Measurements from ENCODE around the gene LIPJ. TPM values are rescaled to one million over a fixed set of nuclear protein-coding genes. Genes with fewer than 3 reads are reported as not detected.

LIPJ gene
- polyA plus RNA-seq, 1 donor from 2014 or later, result 0.15 TPM

DNA sequence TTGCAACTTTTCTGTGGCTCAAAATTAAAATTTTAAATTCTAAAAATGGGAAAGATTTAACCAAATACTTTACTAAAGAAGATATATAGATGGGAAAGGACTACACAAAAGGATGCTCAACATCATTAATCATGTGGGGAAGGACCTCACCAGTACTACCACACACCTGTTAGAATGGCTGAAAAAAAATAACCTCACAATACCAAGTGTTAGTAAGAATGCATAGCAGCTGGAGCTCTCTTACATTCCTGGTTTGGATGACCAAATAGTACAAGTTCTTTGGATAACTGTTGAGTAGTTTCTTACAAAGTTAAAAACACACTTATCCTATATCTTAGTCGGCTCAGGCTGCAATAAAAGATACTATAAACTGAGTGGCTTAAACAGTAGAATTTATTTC, 33.9 kb downstream of the LIPJ start:
- Histone ChIP-seq H3K79me2 (replicated peaks; ENCODE audit: insufficient read depth, low read length) (no peaks in the 10 kb centered on the region), H3K27ac (ENCODE audit: low read length) (no peak overlapping the region), H3K4me2 (ENCODE audit: low read length) (no peak overlapping the region), H3F3A (ENCODE audit: insufficient read depth, low read length, poor library complexity, severe bottlenecking) (no peaks in the 10 kb centered on the region), H2AFZ (ENCODE audit: low read depth, low read length) (no peak overlapping the region), H3K9me3 (ENCODE audit: low read length) (no peaks in the 10 kb centered on the region), H3K9me2 (ENCODE audit: insufficient read depth, low read length) (no peaks in the 10 kb centered on the region), H4K20me1 (ENCODE audit: insufficient read depth) (no peaks in the 10 kb centered on the region), H3K36me3 (ENCODE audit: insufficient read depth, low read length) (no peaks in the 10 kb centered on the region), H3K9ac (ENCODE audit: low read length) (no peak overlapping the region), H3K4me3 (ENCODE audit: low read length) (no peak overlapping the region), H3K27me3 (ENCODE audit: insufficient read depth, low read depth, low read length) (no peaks in the 10 kb centered on the region)
- TF ChIP-seq POLR2AphosphoS5 (IDR thresholded peaks at IDR 0.05) (no peak), SMC3 (conservative IDR thresholded peaks at IDR 0.05; ENCODE audit: poor library complexity) (no peak), EZH2 (IDR thresholded peaks at IDR 0.05; ENCODE audit: borderline replicate concordance, insufficient read depth, low read length, poor library complexity, severe bottlenecking) (no peak), TAF1 (IDR thresholded peaks at IDR 0.05; ENCODE audit: low read depth) (no peak), RAD21 (conservative IDR thresholded peaks at IDR 0.05) (no peak), EP300 (conservative IDR thresholded peaks at IDR 0.05; ENCODE audit: poor library complexity, severe bottlenecking) (no peak), MXI1 (conservative IDR thresholded peaks at IDR 0.05; ENCODE audit: poor library complexity, severe bottlenecking) (no peak)
- TF ChIP-seq, protein P1, sequence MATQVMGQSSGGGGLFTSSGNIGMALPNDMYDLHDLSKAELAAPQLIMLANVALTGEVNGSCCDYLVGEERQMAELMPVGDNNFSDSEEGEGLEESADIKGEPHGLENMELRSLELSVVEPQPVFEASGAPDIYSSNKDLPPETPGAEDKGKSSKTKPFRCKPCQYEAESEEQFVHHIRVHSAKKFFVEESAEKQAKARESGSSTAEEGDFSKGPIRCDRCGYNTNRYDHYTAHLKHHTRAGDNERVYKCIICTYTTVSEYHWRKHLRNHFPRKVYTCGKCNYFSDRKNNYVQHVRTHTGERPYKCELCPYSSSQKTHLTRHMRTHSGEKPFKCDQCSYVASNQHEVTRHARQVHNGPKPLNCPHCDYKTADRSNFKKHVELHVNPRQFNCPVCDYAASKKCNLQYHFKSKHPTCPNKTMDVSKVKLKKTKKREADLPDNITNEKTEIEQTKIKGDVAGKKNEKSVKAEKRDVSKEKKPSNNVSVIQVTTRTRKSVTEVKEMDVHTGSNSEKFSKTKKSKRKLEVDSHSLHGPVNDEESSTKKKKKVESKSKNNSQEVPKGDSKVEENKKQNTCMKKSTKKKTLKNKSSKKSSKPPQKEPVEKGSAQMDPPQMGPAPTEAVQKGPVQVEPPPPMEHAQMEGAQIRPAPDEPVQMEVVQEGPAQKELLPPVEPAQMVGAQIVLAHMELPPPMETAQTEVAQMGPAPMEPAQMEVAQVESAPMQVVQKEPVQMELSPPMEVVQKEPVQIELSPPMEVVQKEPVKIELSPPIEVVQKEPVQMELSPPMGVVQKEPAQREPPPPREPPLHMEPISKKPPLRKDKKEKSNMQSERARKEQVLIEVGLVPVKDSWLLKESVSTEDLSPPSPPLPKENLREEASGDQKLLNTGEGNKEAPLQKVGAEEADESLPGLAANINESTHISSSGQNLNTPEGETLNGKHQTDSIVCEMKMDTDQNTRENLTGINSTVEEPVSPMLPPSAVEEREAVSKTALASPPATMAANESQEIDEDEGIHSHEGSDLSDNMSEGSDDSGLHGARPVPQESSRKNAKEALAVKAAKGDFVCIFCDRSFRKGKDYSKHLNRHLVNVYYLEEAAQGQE (IDR thresholded peaks at IDR 0.05; ENCODE audit: borderline replicate concordance), result no peak
- TF ChIP-seq, protein P2, sequence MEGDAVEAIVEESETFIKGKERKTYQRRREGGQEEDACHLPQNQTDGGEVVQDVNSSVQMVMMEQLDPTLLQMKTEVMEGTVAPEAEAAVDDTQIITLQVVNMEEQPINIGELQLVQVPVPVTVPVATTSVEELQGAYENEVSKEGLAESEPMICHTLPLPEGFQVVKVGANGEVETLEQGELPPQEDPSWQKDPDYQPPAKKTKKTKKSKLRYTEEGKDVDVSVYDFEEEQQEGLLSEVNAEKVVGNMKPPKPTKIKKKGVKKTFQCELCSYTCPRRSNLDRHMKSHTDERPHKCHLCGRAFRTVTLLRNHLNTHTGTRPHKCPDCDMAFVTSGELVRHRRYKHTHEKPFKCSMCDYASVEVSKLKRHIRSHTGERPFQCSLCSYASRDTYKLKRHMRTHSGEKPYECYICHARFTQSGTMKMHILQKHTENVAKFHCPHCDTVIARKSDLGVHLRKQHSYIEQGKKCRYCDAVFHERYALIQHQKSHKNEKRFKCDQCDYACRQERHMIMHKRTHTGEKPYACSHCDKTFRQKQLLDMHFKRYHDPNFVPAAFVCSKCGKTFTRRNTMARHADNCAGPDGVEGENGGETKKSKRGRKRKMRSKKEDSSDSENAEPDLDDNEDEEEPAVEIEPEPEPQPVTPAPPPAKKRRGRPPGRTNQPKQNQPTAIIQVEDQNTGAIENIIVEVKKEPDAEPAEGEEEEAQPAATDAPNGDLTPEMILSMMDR (IDR thresholded peaks at IDR 0.05; ENCODE audit: poor library complexity, severe bottlenecking), result no peak

DNA sequence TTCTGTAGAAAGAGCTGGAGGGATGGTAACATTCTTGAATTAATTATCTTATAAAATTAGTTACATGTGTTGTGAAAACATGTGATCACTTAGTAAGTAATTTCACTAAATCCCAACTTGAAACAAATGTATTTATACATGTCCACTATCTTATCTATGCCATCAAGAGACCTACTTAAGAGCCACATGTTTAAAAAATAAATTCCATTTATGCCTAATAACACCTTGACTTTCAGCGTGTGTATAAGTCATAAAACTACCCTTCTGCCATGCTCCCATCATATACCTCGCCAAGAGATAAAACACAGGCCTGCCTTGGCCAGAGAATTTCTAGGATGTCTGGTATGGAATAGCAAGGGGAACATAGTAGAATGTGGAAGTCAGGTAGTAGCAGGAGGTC, 37.3 kb downstream of the LIPJ start:
- no peaks in the 10 kb centered on the region for H3K9me2 ChIP-seq (ENCODE audit: insufficient read depth, low read length)
- TF ChIP-seq TAF1 (IDR thresholded peaks at IDR 0.05; ENCODE audit: low read depth) (no peak), SMC3 (conservative IDR thresholded peaks at IDR 0.05; ENCODE audit: poor library complexity) (no peak), POLR2AphosphoS5 (IDR thresholded peaks at IDR 0.05) (no peak), MXI1 (conservative IDR thresholded peaks at IDR 0.05; ENCODE audit: poor library complexity, severe bottlenecking) (no peak), EZH2 (IDR thresholded peaks at IDR 0.05; ENCODE audit: borderline replicate concordance, insufficient read depth, low read length, poor library complexity, severe bottlenecking) (no peak), EP300 (conservative IDR thresholded peaks at IDR 0.05; ENCODE audit: poor library complexity, severe bottlenecking) (no peak), RAD21 (conservative IDR thresholded peaks at IDR 0.05) (no peak)
- TF ChIP-seq, protein P1 (IDR thresholded peaks at IDR 0.05; ENCODE audit: borderline replicate concordance), result no peak
- TF ChIP-seq, protein P2 (IDR thresholded peaks at IDR 0.05; ENCODE audit: poor library complexity, severe bottlenecking), result no peak
- H3K27me3 ChIP-seq (ENCODE audit: insufficient read depth, low read depth, low read length), result no peaks in the 10 kb centered on the region
- no peak overlapping the region for H3K4me3 ChIP-seq (ENCODE audit: low read length)
- no peak overlapping the region for H3K9ac ChIP-seq (ENCODE audit: low read length)
- H2AFZ ChIP-seq (ENCODE audit: low read depth, low read length), result no peak overlapping the region
- no peaks in the 10 kb centered on the region for H3F3A ChIP-seq (ENCODE audit: insufficient read depth, low read length, poor library complexity, severe bottlenecking)
- no peak overlapping the region for H3K27ac ChIP-seq (ENCODE audit: low read length)
- no peaks in the 10 kb centered on the region for H4K20me1 ChIP-seq (ENCODE audit: insufficient read depth)
- no peaks in the 10 kb centered on the region for H3K36me3 ChIP-seq (ENCODE audit: insufficient read depth, low read length)
- H3K4me2 ChIP-seq (ENCODE audit: low read length), result no peak overlapping the region
- no peaks in the 10 kb centered on the region for H3K79me2 ChIP-seq (replicated peaks; ENCODE audit: insufficient read depth, low read length)
- no peaks in the 10 kb centered on the region for H3K9me3 ChIP-seq (ENCODE audit: low read length)

Data from neural cell (in vitro differentiated cells).